Measurements from ENCODE around the gene BID.
A peak's percentile ranks its signal among the peaks of the same experiment; 100 is the strongest.
"Not testable (repeated sequence)": the region's sequence is repeated elsewhere in the genome, so short reads cannot be mapped to it uniquely, and the experiment has no call there.

Gene BID

DNA sequence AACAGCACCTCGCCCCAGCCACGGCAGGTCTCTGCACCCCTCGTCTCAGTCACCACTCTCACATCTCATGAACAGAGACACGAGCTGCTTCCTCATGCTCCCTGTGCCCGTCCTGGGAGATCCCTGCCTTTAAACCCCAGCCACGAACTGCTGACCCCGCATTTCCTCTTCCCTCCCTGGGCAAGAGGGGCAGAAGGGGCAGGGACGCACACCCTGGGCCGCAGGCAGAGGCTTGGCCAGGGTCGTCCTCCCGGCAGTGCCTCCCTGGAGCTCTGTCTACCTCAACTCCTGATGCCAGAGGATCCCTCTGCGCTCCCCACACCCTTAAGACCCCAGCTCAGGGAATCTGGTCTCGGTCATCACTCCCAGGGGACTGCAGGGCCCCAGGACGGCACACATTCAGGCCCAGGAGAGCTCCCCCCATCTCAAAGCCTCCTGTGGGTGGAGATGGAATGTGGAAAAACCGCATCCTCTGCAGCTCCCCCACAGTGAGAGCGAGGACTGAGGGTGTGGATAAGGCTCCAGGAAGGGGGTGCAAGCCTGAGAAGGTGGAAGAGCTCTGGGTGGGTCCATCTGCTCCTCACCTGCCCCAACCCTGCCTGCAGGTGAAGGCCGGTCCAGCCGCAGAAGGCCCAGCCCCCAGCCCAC lies 1.2 kb downstream of the BID start:
- no peak for DNase-seq (ENCODE audit: extremely low spot score, insufficient read length, low read depth)
- FAIRE-seq: peak; percentile 66

DNA sequence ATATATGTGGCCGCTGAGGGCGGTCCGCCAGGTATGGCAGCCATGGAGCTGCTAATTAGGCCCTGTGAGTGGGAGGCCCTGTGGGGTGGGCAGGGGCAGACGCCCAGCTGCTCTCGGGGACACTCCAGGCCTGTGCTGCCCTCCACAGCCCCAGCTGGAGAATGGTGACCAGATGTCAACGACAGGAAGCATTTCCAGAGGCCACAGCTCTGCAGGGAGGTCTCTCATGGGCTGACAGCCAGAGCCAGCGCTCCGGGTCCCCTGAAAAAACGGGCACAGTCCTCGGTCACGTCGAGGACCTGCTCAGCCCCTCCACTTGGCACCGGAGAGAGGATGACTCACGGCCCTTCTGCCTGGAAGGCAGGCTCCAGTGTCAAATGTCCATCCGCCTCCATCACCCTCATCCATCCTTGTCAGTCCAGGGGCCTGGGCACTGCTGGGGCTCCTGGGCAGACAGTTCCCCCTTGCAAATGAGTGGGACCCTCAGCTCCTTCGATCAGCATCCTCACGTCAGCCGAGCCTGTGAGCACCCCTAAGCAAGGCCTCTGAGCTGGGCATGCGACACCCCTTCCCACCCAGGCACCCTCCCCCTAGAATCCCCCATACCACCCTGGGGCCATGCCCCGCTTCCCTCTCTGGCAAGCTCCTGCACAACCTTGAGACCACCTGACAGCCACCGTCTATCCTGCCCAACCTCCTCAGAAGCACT lies 1.9 kb downstream of the BID start:
- FAIRE-seq: no peak
- DNase-seq (ENCODE audit: extremely low spot score, insufficient read length, low read depth): no peak

DNA sequence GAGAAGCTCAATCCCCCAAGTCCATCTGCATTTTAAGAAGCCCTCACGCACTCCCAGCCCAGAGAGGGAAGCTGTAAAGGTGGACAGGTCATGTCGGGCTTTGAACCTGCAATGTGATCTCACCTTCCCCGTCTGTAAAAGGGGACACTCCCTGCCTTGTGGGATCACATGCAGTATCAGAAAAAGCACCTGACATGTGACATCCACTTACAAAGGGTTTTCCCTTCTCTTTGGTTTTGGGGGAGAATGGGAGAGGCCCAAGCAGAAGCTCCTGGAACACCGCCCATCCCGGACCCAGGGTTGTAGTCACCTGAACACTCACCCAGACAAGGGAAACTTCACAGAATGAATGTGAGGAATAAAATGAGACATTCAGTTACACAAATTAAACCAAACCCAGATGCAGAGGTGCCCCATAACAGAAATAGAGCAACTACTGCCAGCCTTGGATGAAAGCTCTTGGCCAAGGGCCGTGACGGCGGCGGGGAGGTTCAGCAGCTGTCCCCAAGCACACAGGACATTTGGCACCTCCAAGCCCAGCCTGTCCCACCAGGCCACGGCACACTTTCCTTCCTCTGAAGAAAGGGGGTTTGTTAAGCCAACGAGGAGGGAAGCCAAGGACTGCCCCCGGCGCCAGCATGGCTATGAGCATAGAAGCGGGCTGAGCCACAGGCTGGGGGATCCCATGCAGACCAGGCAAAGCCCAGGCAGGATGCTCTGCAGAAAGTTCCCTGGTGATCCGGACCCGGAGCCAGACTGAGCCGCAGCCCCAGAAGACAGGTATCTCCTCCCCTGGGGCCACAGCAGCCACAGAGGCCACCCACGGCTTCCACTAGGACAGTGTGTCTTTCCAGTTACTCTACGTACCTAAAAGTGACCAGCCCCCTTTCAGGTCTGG lies 3.8 kb downstream of the BID start:
- no peak for DNase-seq (ENCODE audit: extremely low spot score, insufficient read length, low read depth)
- FAIRE-seq: no peak

DNA sequence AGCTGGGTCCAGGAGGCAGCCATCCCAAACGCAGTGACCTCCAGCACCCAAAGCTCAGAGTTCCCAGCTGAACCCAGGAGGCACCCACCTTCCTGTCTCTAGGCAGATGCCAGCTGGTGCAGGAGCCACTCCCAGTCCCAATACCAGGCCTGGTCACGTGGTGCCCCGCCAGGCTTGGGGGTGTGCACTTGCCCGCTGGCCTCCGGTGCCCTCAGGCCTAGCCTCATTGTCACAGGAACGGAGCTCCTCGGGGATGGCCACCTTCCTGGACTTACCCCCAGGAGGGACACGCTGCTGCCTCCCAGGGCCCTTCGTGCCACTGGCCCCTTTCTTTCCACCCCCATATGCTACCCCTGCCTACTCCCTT lies 4.6 kb downstream of the BID start:
- DNase-seq (ENCODE audit: extremely low spot score, insufficient read length, low read depth) (no peak), FAIRE-seq (no peak)

DNA sequence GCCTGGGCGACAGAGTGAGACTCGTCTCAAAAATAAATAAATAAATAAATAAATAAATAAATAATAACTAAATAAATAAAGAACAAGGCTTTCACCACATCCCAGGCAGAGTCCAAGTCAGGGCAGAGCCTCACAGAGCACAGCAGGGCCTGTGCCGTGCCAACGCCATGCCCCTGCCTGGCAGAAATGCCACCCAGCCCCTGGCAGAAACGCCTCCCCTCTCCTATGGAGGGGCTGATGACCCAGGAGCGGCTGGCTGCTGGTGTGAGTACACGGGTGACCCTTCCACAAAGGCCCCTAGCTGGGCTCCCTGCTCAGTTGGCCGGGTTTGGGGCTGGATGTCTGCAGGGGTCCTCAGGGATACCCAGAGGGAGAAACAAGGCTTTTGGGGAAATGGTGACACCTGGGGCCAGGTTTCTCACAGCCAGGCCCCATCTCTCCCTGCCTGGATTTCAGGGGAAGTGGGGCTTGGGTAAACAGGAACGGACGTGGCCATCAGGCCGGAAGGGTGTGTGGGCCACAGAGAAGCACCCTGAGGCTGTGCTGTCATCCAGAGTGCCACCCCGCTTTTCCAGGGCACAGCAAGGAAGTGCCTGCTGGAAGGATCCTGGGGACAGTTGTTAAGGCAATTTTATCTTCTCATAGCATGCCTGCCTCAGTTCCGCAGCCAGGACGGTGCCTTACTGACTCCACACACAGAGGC lies 5.1 kb downstream of the BID start:
- no peak for FAIRE-seq
- DNase-seq (ENCODE audit: extremely low spot score, insufficient read length, low read depth): no peak

DNA sequence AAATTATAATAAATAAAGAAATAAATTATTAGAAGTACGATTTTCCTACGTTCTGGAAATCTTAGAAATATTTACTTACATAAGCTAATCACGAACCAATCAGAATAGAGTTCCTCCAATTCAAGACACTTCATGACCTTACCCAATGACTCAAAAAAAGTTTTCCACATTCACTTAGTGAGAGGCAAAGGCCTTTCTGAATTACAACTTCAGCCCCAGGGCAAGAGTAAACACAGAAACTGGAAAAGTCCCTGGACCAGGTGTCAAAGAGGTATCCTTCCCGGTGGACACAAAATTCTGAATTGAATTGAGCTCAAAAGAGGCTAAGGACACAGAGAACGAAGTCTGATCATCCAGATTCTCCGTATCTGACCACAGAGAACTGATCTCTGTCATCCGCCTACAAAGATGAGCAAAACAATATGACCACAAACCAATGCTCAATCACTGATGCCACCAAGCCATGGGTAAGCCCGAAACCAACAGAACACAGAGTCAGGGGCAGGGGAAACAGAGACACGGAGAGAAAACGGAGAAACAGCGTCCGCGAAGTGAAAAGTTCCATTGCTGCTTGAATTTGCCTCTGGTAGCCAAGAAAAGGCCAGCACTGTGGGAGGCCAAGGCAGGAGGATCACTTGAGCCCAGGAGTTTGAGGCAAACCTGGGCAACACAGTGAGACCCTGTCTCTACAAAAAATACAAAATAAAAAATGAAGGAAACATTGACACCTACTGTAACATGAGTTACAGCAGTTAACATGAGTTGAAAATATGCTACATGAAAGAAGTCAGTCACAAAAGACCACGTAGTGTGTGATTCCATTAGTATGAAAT lies 6.8 kb downstream of the BID start:
- peak; percentile 93 for FAIRE-seq

DNA sequence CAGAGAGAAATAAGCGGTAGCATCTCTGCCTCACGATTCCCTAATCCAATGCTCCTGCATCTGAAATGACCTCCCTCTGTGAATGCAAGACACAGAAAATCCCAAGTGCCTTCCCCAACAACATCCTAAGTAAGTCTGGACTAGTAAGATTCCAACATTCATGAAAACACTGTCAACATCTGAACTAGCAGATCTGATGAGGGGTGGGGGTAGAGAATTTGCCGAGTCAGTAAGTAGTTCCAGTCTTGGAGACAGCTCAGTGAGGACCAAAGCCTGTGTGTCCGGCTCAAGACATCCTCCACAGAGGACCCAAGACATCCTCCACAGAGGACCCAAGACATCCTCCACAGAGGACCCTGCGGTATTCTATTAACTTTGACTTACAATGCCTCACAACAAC lies 9.4 kb downstream of the BID start:
- not testable (repeated sequence) for FAIRE-seq; DNase-seq (ENCODE audit: extremely low spot score, insufficient read length, low read depth)

More for the DNA sequence above, 6.8 kb downstream of the BID start:
- no peak for DNase-seq (ENCODE audit: extremely low spot score, insufficient read length, low read depth)

DNA sequence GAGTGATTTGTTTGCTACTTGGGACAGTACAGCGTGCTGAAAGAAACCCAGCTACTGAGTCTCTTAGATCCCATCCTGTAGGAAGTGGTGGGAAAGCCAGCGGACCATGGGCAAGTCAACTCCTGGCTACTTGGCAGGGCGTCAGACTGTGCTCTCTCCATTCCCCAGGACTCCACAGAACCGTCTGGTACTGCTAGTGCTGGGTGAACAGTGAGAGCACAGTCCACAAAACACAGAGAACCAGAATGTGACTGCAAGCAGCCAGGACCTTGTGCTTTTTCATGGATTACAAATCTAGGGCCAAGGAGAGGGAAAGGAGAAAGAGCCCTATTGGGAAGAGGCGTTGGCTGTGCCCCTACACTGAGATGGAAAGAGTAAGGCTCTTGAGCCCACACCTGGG lies 10.2 kb downstream of the BID start:
- no peak for FAIRE-seq
- DNase-seq (ENCODE audit: extremely low spot score, insufficient read length, low read depth): no peak

DNA sequence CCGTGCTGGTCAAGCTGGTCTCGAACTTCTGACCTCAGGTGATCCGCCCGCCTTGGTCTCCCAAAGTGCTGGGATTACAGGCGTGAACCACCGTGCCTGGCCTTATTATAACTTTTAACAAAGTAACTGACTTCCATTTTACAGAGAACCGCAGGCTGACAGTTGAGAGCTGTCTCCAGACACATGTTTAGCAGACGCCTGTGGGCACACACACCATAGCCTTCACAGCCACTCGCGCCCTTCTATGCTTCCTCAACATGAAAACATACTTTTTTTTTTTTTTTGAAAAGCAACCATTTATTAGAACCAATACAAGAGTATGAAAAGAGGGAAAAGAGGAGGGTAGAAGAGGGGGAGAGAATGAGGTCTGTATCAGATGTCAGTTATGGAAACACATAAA lies 10.8 kb downstream of the BID start:
- not testable (repeated sequence) for FAIRE-seq; DNase-seq (ENCODE audit: extremely low spot score, insufficient read length, low read depth)

DNA sequence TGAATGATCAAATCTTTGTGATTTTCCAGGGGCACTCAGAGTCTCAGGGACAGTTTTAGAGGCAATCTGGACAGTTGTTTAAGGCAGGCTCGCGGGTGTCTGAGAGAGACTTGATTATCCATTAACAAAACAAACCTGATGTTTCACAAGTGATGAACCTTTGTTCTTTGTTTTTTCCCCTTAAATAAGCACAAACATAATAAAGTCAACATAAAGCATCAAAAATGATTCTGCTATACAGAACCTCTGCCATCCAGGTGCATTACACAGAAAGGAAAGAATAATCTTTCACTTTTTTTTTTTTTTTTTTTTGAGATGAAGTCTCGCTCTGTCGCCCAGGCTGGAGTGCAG lies 13.2 kb downstream of the BID start:
- no peak for DNase-seq (ENCODE audit: extremely low spot score, insufficient read length, low read depth)
- no peak for FAIRE-seq

DNA sequence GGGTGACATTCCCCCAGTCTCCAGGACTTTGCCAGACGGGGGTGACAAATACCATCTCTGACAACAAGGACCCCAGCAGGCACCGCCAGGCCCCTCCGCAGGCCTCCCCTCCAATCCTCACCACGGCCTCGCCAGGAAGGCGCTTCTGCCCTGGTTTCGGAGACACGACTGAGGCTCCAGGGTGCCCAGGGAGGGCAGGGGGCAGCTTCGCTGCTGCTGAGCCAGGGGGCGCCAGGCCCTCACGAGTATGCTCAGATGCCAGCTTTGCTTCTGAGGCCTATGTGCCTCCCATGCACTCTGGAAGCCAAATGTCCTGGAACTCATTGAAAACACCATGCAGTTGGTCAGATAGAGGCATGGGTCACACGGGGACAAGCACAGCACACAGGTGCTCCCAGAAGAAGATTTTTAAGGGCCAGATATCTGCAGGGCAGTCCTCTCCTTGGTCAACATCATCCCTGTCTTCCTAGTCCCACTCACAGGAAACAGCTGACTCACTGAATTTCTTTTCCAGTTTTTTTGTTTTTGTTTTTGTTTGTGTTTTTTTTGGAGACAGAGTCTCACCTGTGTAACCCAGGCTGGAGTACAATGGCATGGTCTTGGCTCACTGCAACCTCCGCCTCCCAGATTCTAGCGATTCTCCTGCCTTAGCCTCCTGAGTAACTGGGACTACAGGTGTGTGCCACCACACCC lies 19.9 kb downstream of the BID start:
- FAIRE-seq (no peak), DNase-seq (ENCODE audit: extremely low spot score, insufficient read length, low read depth) (no peak)

DNA sequence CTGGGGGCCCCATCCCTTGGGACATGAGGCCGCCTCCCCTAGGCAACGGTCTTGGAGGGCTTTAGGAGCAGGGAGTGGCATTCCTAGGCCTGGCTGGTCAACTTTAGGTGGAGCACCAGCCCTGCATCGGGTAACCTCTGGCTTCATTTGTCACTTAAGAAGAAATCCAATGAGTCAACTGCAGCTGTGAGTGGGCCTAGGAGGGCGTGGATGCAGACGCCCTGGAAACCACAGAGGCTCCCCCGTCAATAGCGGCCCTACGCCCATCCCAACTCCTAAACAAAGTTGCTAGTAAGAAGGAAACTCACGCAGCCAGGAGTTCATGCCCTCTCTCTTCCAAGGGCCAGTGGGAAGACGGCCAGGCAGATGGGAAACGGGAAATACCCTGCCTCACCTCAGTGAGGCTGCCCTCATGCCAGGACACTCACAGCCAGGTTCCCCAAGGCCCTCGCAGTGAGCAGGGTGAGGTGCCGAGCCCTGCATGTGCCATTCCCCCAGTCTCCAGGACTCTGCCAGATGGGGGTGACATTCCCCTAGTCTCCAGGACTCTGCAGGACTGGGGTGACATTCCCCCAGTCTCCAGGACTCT lies 20.8 kb downstream of the BID start:
- FAIRE-seq (no peak), DNase-seq (ENCODE audit: extremely low spot score, insufficient read length, low read depth) (no peak)

DNA sequence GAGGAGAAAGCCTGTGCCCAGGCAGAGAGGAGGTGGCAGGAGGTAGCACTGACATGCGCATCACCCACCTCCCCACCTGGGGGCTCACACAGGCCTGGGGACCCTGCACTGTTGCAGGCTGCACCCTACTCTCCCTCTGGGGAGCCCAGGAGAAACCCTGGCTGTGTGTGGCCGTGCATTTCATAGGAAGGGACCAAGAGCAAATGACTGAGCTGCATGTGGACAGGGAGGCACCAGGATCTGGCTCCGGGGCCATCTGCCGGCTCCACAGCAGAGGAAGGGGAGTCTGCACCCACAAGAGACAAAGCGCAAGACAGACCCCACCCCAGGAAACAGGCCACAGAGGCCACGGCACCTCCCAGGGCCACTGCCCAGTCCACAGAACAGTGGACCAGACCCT lies 22.7 kb downstream of the BID start:
- DNase-seq (ENCODE audit: extremely low spot score, insufficient read length, low read depth): no peak
- FAIRE-seq: no peak

DNA sequence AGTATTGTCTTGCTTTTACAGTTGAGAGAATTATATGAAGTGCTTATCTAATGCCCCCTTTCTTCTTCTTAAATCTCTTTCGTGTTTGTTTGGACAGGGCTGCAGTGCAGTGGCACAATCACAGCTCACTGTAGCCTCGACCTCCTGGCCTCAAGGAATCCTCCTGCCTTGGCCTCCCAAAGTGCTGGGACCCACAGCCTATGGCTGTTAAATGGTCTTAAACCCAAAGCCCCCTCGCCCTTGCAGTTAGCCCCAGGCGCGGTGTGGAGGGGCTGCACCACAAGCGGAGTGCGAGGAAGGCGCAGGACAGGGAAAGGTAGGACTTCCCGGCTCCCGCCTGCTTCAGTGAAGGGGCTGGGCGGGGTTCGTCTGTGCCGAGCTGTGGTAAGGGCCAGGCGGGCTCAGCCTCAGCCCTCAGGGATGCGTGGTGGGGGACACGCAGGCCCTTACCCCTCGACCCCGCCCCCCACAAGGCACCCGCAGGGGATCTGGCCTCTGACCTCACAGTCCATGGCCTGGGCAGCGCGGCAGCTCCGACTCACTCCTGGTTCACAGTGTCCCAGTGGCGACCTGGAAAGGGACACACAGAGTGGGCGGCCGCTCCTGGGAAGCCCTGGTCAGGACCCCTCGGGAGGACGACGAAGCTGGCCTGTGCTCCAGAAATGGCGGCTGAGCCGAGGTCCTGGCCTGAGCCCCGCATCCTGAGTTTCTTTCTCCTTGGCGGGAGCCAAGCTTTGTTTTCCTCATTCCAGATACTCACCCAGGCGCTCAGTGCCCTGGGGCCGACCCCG lies 24.5 kb downstream of the BID start:
- DNase-seq (ENCODE audit: extremely low spot score, insufficient read length, low read depth): no peak
- FAIRE-seq: no peak

DNA sequence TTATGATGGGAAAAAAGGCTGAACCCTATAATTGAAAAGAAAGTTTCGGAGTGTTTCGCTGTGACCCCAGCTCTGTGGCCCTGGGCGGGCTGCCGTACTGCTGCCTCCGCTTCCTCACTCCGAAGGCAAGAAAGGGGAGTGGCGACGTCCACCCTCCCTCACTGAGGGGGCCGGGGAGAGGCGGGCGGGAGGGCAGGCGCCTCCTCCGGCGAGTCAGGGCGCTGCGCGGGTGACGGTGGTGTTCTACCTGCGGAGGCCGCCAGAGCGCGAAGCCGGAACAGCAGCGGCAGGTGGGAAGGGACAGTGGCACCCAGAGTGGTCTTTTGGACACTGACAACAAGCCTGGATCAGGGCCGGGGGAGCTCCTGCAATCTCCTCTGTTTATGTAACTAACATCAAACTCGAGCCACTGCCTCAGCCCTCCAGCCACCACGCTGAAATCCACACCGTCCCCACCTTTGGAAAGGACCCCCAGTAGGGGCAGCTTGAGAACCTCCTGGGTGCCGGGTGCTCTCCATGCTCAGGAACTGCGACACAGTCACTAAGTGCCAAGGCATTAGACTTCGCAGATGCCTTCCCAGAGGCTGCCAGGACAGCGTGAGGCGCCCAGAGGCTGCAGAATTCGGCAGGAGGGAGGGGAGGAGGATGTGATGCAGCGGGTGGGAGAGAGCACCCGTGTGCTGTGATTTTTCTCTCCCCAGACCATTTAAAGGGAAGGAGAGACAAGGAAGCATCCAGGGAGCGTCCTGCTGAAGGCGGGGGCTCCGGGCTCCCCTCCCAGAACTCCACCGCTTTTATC lies 25.5 kb downstream of the BID start:
- no peak for DNase-seq (ENCODE audit: extremely low spot score, insufficient read length, low read depth)
- FAIRE-seq: no peak

DNA sequence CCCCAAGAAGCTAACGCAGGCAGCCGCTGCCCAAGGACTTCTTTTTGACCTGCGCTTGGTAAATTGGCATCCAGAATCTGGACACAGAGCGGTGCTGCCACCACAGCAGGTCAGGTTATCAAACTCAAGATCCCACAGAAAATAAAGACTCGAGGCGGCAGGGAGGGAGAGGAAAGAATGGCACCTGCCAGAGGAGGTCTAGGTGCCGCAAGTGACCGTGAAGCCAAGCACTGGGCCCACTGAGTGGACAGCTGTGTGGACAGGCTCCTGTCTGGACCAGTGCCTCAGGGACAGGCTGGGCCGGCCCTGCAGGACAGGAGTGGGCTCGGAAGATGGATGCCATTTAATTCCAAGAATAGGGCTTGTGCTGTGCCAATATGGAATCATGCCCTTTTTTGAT lies 27.4 kb downstream of the BID start:
- FAIRE-seq: no peak
- no peak for DNase-seq (ENCODE audit: extremely low spot score, insufficient read length, low read depth)

DNA sequence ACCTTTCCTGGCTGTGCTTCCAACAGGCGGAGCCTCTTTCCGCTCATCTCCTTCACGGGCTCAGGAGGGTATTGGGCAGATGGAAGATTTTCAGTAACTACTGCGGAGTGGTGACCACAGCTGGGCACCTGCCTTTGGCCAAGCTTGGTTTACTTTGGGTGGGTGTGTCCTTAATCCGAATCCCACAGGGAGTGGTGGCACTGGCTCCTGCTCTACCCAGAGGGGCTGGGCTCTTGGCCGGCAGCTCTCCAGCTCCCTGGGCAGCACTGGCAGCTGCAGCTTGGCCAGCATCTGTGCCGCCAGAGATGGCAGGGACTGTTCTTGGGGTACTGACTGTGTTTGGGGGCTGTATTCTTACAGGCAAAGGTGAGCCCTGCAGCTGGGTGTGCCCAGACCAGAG lies 29.8 kb downstream of the BID start:
- DNase-seq (ENCODE audit: extremely low spot score, insufficient read length, low read depth): no peak
- no peak for FAIRE-seq
